Activated T-cell treated with anti-CD3 and anti-CD28 coated beads, Interleukin-2, amount 50 U/mL, for 4 hours (primary cell): ENCODE measurements around the gene SORCS2. TPM values are rescaled to one million over a fixed set of nuclear protein-coding genes. Genes with fewer than 3 reads are reported as not detected.
A peak's percentile ranks its signal among the peaks of the same experiment; 100 is the strongest.

ENCODE experiments used
- ATAC-seq, 2 donors: fragments of 200-7000 bp; cut with Tn5 transposase; one replicate each; pipeline ENCODE4 v1.10.0; 2021
- DNase-seq: peaks from one replicate; pipeline ENCODE4 v3.0.0-alpha.2; 2020
- H3K27me3 Mint-ChIP-seq: one replicate; pipeline ENCODE4 v1.8.0; 2021; ENCODE audit warnings: low read depth, mixed read lengths
- H3K36me3 Mint-ChIP-seq: one replicate; pipeline ENCODE4 v1.8.0; 2022; ENCODE audit warnings: mixed read lengths; ENCODE audit not compliant: insufficient read depth
- H3K4me1 Mint-ChIP-seq: one replicate; pipeline ENCODE4 v1.8.0; 2021; ENCODE audit warnings: low read depth, mixed read lengths
- H3K4me3 Mint-ChIP-seq: one replicate; pipeline ENCODE4 v1.8.0; 2021; ENCODE audit warnings: mild to moderate bottlenecking, moderate library complexity, mixed read lengths
- H3K9me3 Mint-ChIP-seq: one replicate; pipeline ENCODE4 v1.8.0; 2021; ENCODE audit warnings: mixed read lengths
- total RNA-seq, 3 donors: library from RNA; stranded (reverse); gene quantifications; one replicate each; pipeline ENCODE4 v1.2.1, GENCODE V29; 2021

Gene SORCS2
- total RNA-seq, 3 donors from 2014 or later = 0.18 to 0.43 TPM; not detected in 1

GRCh38 chr4:7753931-7754465 lies 561.7 kb downstream of the SORCS2 start:
- no peaks in the 10 kb centered on the region for H3K9me3 Mint-ChIP-seq
- H3K4me1 Mint-ChIP-seq = peaks cover 27% of the 10 kb centered on the region
- no peaks in the 10 kb centered on the region for H3K27me3 Mint-ChIP-seq
- H3K4me3 Mint-ChIP-seq = no peak overlapping the region
- no peaks in the 10 kb centered on the region for H3K36me3 Mint-ChIP-seq
- ATAC-seq = no peak
- DNase-seq = no peak

GRCh38 chr4:7754565-7755262 lies 562.4 kb downstream of the SORCS2 start:
- ATAC-seq (no peak), DNase-seq (no peak)
- Mint-ChIP-seq H3K36me3 (no peaks in the 10 kb centered on the region), H3K4me1 (peaks cover 28% of the 10 kb centered on the region), H3K27me3 (no peaks in the 10 kb centered on the region), H3K4me3 (no peak overlapping the region), H3K9me3 (no peaks in the 10 kb centered on the region)

DNA sequence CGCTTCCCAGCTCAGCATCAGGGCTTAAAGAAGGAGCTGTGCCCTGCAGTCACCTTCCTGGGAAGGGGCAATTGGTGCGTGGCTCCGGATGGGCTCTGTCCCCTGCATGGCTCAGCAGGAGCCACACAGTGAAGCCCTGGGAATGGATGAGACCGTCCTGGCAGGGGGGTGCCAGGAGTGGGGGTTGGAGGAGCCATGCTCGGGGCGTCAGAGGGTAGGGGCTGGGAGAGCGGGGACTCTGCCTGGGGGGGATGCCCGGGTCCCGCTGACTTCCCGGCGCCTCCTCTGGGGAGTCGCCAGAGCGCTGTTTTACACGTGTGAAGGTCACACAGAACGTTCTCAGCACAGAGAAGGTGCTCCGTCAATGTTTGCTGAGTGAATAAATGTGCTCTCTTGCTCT lies 563.2 kb downstream of the SORCS2 start:
- Mint-ChIP-seq H3K36me3 (no peaks in the 10 kb centered on the region), H3K4me3 (no peak overlapping the region), H3K27me3 (no peaks in the 10 kb centered on the region), H3K4me1 (peaks cover 27% of the 10 kb centered on the region), H3K9me3 (no peaks in the 10 kb centered on the region)
- no peak for ATAC-seq
- DNase-seq = no peak

DNA sequence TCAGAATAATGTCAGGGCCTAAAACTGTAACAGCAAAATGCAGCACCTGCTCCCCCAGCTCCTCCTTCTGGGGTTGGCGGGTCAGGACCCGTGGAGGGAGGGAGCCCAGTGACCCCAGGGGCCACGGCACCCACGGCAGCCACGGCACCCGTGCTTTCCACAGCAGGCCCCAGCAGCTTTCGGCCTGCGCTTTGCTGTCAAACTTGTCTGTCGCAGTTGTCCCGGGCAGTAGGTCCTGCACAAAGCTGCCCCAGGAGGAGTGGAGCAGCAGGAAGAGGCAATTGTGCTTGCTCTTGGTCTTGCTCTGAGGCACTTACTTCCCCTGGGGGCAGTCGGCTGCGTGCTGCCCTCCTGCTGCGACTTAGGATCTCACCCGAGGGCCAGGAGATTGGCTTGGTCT lies 563.7 kb downstream of the SORCS2 start:
- Mint-ChIP-seq H3K4me1 (peaks cover 25% of the 10 kb centered on the region), H3K9me3 (no peaks in the 10 kb centered on the region), H3K4me3 (no peak overlapping the region), H3K27me3 (no peaks in the 10 kb centered on the region), H3K36me3 (no peaks in the 10 kb centered on the region)
- DNase-seq (no peak), ATAC-seq (no peak)

DNA sequence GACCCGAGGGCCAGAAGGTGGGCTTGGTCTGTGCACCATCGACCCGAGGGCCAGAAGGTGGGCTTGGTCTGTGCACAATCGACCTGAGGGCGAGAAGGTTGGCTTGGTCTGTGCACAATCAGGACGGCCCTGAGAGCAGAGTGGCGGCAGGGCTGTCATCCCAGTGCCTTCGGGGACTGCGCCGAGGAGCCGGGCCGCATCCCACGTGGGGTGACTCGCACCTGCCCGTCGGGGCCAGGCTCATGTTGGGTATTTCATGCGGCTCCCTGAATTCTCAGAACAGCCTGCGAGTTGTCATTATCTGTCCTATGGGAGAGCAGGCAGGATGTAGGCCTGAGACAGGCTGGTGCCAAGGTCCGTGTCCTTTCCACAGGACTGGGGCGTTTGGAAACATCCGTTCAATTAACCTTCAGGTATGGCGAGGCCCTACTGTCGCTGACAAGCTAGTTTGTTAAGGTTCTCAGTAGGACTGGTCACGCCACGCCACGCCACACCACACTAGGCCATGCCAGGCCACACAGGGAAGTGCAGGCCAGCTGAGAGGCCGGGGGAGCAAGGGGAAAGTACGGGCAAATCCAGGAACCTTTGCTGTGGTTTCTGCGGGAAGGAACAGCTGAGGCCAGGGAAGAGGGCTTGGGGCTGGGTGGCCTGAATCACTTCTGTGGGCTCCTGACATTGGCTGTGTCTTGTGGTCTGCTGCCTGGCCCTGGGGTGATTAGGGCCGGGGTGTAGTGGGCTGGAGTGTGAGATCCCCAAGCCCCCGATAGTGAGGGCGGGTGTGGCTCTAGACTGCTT lies 564.4 kb downstream of the SORCS2 start:
- DNase-seq (no peak), ATAC-seq (no peak)
- peaks cover 30% of the 10 kb centered on the region for H3K4me1 Mint-ChIP-seq
- H3K9me3 Mint-ChIP-seq = no peaks in the 10 kb centered on the region
- H3K4me3 Mint-ChIP-seq = no peak overlapping the region
- no peaks in the 10 kb centered on the region for H3K36me3 Mint-ChIP-seq
- H3K27me3 Mint-ChIP-seq = no peaks in the 10 kb centered on the region

DNA sequence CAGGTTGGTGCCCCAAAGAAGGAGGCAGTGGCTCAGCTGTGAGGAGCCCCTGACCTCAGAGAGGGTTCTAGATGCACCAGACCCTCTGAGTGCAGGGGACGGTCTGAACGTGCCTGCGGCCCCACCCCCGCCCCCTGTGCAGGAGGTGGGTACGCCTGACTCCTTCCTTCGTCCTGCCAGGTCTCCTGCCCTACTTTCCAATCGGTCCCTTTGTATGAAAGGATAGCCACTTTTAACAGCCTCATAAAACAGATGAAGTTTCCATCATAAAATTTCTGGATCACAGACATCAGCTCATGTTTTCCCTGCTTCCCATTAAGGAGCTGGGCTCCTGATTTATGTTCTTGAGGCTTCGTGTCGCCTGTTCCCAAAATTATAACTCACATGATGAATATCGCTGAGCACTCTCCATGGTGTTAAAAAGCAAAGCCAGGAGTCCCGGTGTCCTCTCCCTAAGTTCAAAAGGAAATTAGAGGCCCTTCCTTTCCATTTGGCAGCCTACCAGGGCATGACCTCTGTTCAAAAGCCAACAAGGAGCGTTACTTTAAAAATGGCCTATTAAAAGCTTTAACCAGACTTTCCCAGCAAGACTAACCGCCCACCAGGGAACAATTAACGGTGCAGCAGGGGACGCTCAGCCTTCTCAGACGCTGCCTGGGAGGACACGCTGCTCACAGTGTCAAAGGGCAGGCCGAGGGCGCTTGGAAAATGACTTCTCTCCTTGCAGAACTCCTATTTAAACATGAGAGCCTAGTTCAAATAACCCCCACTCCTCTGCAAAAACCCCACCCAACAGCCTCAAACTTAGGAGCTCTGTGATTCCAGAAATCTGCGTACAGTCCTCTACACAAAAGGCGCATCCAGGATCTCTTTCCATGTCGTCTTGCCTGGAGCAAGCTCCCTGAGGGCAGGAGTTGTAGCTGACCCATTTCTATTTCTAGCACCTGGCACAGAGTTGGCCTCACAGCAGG lies 565.4 kb downstream of the SORCS2 start:
- peaks cover 31% of the 10 kb centered on the region for H3K4me1 Mint-ChIP-seq
- H3K9me3 Mint-ChIP-seq = no peaks in the 10 kb centered on the region
- ATAC-seq = no peak
- no peak overlapping the region for H3K4me3 Mint-ChIP-seq
- H3K27me3 Mint-ChIP-seq = no peaks in the 10 kb centered on the region
- no peak for DNase-seq
- H3K36me3 Mint-ChIP-seq = no peaks in the 10 kb centered on the region

GRCh38 chr4:7758476-7758875 lies 566.1 kb downstream of the SORCS2 start:
- peaks cover 31% of the 10 kb centered on the region for H3K4me1 Mint-ChIP-seq
- H3K4me3 Mint-ChIP-seq = peak overlapping the region; percentile 43
- no peak for ATAC-seq
- no peak for DNase-seq
- H3K36me3 Mint-ChIP-seq = no peaks in the 10 kb centered on the region
- no peaks in the 10 kb centered on the region for H3K9me3 Mint-ChIP-seq
- H3K27me3 Mint-ChIP-seq = no peaks in the 10 kb centered on the region

DNA sequence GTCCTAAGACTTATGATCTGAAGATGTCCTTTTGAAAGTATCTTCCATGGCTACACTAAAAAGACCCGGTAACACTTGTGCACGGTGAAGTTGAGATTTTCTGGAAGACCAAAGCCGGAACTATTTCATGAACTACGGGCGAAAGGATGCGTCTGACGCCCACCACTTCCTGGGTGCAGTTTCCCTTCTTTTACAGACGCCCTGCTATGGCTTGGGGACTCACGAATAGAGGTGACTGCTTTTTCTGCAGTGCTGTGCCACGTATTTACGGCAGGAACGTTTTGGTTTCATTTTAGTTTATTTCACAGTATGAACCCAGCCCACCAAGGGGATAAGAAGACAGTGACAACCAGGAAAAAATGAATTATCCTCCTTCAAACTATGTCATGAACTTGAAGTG lies 566.9 kb downstream of the SORCS2 start:
- H3K4me1 Mint-ChIP-seq = peaks cover 31% of the 10 kb centered on the region
- DNase-seq = peak; percentile 64
- ATAC-seq = peak; percentile 89 to 90
- peak overlapping the region; percentile 82 for H3K4me3 Mint-ChIP-seq
- H3K36me3 Mint-ChIP-seq = no peaks in the 10 kb centered on the region
- H3K9me3 Mint-ChIP-seq = no peaks in the 10 kb centered on the region
- no peaks in the 10 kb centered on the region for H3K27me3 Mint-ChIP-seq

GRCh38 chr4:7759635-7760034 lies 567.3 kb downstream of the SORCS2 start:
- Mint-ChIP-seq H3K36me3 (no peaks in the 10 kb centered on the region), H3K9me3 (no peaks in the 10 kb centered on the region), H3K4me1 (peaks cover 31% of the 10 kb centered on the region), H3K4me3 (peak overlapping the region; percentile 82), H3K27me3 (no peaks in the 10 kb centered on the region)
- DNase-seq = no peak
- ATAC-seq = peak; percentile 6 to 15

DNA sequence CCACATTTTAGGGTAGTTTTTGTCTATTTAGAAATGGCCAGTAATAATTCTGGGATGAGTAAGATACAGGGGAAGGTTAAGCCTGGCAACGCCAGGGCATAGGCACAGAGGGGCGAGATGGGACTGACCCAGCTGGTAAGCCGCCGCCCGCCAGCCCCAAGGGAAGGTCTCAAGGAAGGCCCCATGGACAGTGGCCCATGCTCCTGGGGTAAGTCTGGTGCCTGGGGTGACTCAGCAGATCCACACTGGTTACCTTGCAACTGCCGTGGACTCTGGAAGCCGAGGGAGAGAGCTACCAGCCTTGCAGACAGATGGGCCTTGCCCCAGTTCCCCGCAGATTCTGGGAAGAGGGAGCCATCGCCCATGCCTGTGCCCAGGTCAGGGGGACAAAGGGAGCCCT lies 567.9 kb downstream of the SORCS2 start:
- H3K4me3 Mint-ChIP-seq = peak overlapping the region; percentile 82
- no peaks in the 10 kb centered on the region for H3K9me3 Mint-ChIP-seq
- H3K4me1 Mint-ChIP-seq = peaks cover 31% of the 10 kb centered on the region
- no peaks in the 10 kb centered on the region for H3K36me3 Mint-ChIP-seq
- H3K27me3 Mint-ChIP-seq = no peaks in the 10 kb centered on the region
- ATAC-seq = no peak
- no peak for DNase-seq

GRCh38 chr4:7760706-7761105 lies 568.4 kb downstream of the SORCS2 start:
- H3K9me3 Mint-ChIP-seq = no peaks in the 10 kb centered on the region
- no peak for DNase-seq
- no peaks in the 10 kb centered on the region for H3K36me3 Mint-ChIP-seq
- H3K4me3 Mint-ChIP-seq = no peak overlapping the region
- no peaks in the 10 kb centered on the region for H3K27me3 Mint-ChIP-seq
- no peak for ATAC-seq
- H3K4me1 Mint-ChIP-seq = peaks cover 31% of the 10 kb centered on the region

DNA sequence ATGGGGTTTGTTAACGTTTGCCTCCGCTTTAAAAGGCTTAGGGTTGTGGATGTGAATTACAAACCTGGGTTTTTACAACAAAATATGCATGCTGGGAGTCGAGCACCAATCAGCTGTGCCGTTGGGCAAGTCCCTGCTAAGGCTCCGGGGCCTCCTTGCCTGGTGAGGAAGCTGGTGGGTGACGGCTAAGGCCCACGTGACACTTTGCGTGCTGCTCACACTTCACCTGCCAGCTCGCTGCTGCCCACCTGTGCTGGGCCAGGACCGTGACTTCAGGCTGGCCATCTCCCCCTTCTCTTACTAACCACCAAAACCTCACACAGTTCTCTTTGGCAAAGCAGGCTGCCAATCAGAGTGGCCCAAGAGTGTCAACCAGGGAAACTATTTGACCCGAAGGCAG lies 569.0 kb downstream of the SORCS2 start:
- no peak for ATAC-seq
- Mint-ChIP-seq H3K36me3 (no peaks in the 10 kb centered on the region), H3K9me3 (no peaks in the 10 kb centered on the region), H3K4me3 (no peak overlapping the region), H3K4me1 (peaks cover 31% of the 10 kb centered on the region), H3K27me3 (no peaks in the 10 kb centered on the region)
- DNase-seq = no peak

DNA sequence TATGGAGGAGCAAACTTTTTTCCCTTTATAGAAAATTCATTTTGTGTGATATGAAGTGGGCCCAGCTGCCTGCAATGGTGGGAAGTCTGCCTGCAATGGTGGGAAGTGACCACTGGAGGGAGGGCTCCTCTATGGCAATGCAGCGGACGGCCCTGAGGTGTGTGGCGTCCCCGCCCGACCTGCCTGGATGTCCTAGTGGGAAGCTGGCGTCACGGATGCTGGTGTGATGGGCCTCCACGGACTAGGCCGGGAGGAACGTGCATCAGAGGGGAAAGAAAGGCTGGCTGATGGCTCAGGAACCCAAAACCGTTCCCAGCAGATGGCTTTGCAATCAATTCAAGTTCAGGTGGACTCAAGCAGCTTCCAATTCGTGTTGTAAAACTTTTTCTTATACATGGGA lies 569.4 kb downstream of the SORCS2 start:
- Mint-ChIP-seq H3K9me3 (no peaks in the 10 kb centered on the region), H3K4me1 (peaks cover 31% of the 10 kb centered on the region), H3K36me3 (no peaks in the 10 kb centered on the region), H3K27me3 (no peaks in the 10 kb centered on the region), H3K4me3 (no peak overlapping the region)
- peak; percentile 39 for DNase-seq
- ATAC-seq = peak; percentile 44 to 63
